Smooth muscle cell (in vitro differentiated cells): Measurements from ENCODE around the gene OR4D10. TPM values are rescaled to one million over a fixed set of nuclear protein-coding genes. Genes with fewer than 3 reads are reported as not detected.
"Not testable (repeated sequence)": the region's sequence is repeated elsewhere in the genome, so short reads cannot be mapped to it uniquely, and the experiment has no call there.

ENCODE experiments used
- DNase-seq: peaks from one replicate; lab custom pipeline; 2025; ENCODE audit not compliant: unreplicated experiment; lab: John Stamatoyannopoulos, UW
- H2AFZ ChIP-seq: fragments of 200-600 bp; sonication (generic); 2 replicates; pipeline ENCODE4 v1.6.0; 2016; ENCODE audit warnings: antibody characterized with exemption, low read depth, mild to moderate bottlenecking
- H3F3A ChIP-seq: fragments of 200-600 bp; sonication (generic); 2 replicates; pipeline ENCODE4 v1.6.0; 2017; ENCODE audit warnings: antibody characterized with exemption, low read depth
- H3K27ac ChIP-seq: fragments of 200-600 bp; sonication (generic); 2 replicates; pipeline ENCODE4 v1.5.1; 2016; ENCODE audit warnings: low read depth, mild to moderate bottlenecking
- H3K27me3 ChIP-seq: fragments of 200-600 bp; sonication (generic); 2 replicates; pipeline ENCODE4 v1.6.1; 2016; ENCODE audit warnings: low read depth, mild to moderate bottlenecking
- H3K36me3 ChIP-seq: fragments of 200-600 bp; sonication (generic); 2 replicates; pipeline ENCODE4 v1.5.1; 2016; ENCODE audit warnings: low read depth
- H3K4me1 ChIP-seq: fragments of 200-600 bp; sonication (generic); 2 replicates; pipeline ENCODE4 v1.5.1; 2016; ENCODE audit warnings: low read depth
- H3K4me2 ChIP-seq: fragments of 200-600 bp; sonication (generic); 2 replicates; pipeline ENCODE4 v1.6.0; 2016; ENCODE audit warnings: mild to moderate bottlenecking
- H3K4me3 ChIP-seq: fragments of 200-600 bp; sonication (generic); 2 replicates; pipeline ENCODE4 v1.5.1; 2016; ENCODE audit warnings: mild to moderate bottlenecking
- H3K79me2 ChIP-seq: fragments of 200-600 bp; sonication (generic); 2 replicates; pipeline ENCODE4 v1.6.0; 2016; ENCODE audit warnings: low read depth, mild to moderate bottlenecking
- H3K9ac ChIP-seq: fragments of 200-600 bp; sonication (generic); 2 replicates; pipeline ENCODE4 v1.6.0; 2016; ENCODE audit warnings: low read depth
- H3K9me3 ChIP-seq: fragments of 200-600 bp; sonication (generic); replicated peaks from 2 replicates; pipeline ENCODE4 v1.5.1; 2016; ENCODE audit warnings: low read depth
- H4K20me1 ChIP-seq: fragments of 200-600 bp; sonication (generic); 2 replicates; pipeline ENCODE4 v1.6.0; 2016; ENCODE audit warnings: low read depth
- CTCF ChIP-seq: fragments of 200-600 bp; sonication (generic); IDR thresholded peaks from 2 replicates; pipeline ENCODE4 v1.5.1; 2017; ENCODE audit warnings: borderline replicate concordance, mild to moderate bottlenecking, antibody characterized with exemption; ENCODE audit not compliant: insufficient read depth, poor library complexity, severe bottlenecking
- WGBS: methylation state at CpG from one replicate; pipeline ENCODE4 v1.1.7; 2016; ENCODE audit warnings: low lambda C conversion rate; 5-methylcytosine and 5-hydroxymethylcytosine counted together
- polyA plus RNA-seq: library from polyadenylated mRNA; unstranded; fragments of >200 nt; fragmentation: Nextera tagmentation; extraction: Ambion mirVana; gene quantifications from 2 replicates; pipeline ENCODE4 v1.2.1, GENCODE V29; 2016
- total RNA-seq: library from RNA; depleted of rRNA; stranded (reverse); fragments of >200 nt; gene quantifications from 2 replicates; pipeline ENCODE4 v1.2.3, GENCODE V29; 2014

OR4D10 gene
- total and polyA plus RNA-seq, 2 experiments from 2014 or later = not detected

GRCh38 chr11:59501931-59502330 is 28.8 kb downstream of the OR4D10 start:
- Histone ChIP-seq H3K9me3 (no peaks in the 10 kb centered on the region), H3K4me1 (no peaks in the 10 kb centered on the region), H3F3A (no peaks in the 10 kb centered on the region), H3K79me2 (no peaks in the 10 kb centered on the region), H4K20me1 (no peaks in the 10 kb centered on the region), H2AFZ (no peak overlapping the region), H3K9ac (no peak overlapping the region), H3K4me3 (no peak overlapping the region), H3K4me2 (no peak overlapping the region), H3K27ac (no peak overlapping the region), H3K27me3 (no peaks in the 10 kb centered on the region), H3K36me3 (no peaks in the 10 kb centered on the region)
- no peak for TF ChIP-seq CTCF
- 50% methylated on average over 1 of the region's 1 CpG for WGBS
- DNase-seq = no peak

DNA sequence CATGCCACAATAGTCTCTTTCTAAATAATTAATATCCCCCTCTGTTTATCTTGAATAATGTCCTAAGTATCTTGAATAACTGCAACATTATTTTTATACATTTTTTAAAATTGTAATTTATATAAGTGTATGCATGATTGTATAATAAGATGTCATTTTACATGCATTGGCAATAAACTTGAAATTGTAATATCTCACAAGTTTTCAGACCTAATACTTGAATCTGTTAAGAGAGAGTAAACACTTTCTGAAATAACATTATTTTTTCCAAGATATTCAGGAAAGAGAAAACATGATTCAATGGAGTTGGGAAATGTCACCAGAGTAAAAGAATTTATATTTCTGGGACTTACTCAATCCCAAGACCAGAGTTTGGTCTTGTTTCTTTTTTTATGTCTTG is 30.2 kb downstream of the OR4D10 start, which contains the start of gene OR4D11:
Gene OR4D11, plus strand, starts transcription at position 301 of the 400 bp plus-strand sequence. Its CDS starts 0 bp downstream, at position 301.
- no peaks in the 10 kb centered on the region for H4K20me1 ChIP-seq
- H3K36me3 ChIP-seq = no peaks in the 10 kb centered on the region
- no peak within 1 kb of the TSS for H3K27ac ChIP-seq
- H3K27me3 ChIP-seq = no peaks in the 10 kb centered on the region
- no peak for TF ChIP-seq CTCF
- H2AFZ ChIP-seq = no peak within 1 kb of the TSS
- no peaks in the 10 kb centered on the region for H3K79me2 ChIP-seq
- H3K9me3 ChIP-seq = no peaks in the 10 kb centered on the region
- H3K4me1 ChIP-seq = no peaks in the 10 kb centered on the region
- H3F3A ChIP-seq = no peaks in the 10 kb centered on the region
- H3K4me3 ChIP-seq = no peak within 1 kb of the TSS
- DNase-seq = no peak
- no peak within 1 kb of the TSS for H3K4me2 ChIP-seq
- no peak within 1 kb of the TSS for H3K9ac ChIP-seq

DNA sequence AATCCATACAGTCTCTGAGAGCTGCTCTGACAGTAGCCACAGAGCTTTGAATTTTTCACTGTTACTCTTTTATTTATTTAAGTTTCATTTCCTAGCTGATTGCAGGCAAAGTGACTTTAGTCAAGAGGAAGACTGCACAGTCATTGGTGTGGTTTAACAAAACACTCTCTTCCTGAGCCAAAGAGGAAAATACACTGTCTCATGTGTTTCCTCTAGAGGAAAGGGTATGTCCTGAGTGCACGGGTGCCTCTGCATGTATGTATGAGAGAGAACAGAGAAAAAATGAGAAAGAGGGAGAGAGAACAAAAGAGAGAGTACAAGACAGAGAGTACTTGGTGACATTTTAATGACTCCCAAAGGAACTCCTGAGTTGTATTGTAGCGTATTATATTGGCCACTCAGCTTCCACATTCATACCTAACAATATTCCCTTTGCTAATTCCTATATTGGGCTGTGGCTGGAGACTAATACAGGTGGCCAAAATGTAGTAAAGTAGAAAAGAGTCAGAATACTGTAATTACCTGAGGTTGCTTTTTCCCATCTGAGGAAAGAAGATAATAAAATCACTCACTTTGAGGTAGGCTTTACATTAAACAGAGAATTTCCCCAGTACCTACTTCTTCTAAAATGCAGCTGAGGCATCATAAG is 38.0 kb downstream of the OR4D10 start, which contains the start of gene OR4D9:
Gene OR4D9, plus strand, starts transcription at position 599 of the 649 bp plus-strand sequence. CDS start 3,374 bp downstream, outside the sequence.
- WGBS = 86% methylated on average over 2 of the region's 2 CpGs
- DNase-seq = no peak
- Histone ChIP-seq H3K9me3 (no peaks in the 10 kb centered on the region), H3K4me2 (no peak within 1 kb of the TSS), H3K27ac (no peak within 1 kb of the TSS), H3K27me3 (peaks cover 5% of the 10 kb centered on the region), H2AFZ (no peak within 1 kb of the TSS), H3F3A (no peaks in the 10 kb centered on the region), H4K20me1 (no peaks in the 10 kb centered on the region), H3K4me3 (no peak within 1 kb of the TSS), H3K9ac (no peak within 1 kb of the TSS), H3K4me1 (no peaks in the 10 kb centered on the region), H3K79me2 (no peaks in the 10 kb centered on the region), H3K36me3 (no peaks in the 10 kb centered on the region)
- TF ChIP-seq CTCF = no peak

DNA sequence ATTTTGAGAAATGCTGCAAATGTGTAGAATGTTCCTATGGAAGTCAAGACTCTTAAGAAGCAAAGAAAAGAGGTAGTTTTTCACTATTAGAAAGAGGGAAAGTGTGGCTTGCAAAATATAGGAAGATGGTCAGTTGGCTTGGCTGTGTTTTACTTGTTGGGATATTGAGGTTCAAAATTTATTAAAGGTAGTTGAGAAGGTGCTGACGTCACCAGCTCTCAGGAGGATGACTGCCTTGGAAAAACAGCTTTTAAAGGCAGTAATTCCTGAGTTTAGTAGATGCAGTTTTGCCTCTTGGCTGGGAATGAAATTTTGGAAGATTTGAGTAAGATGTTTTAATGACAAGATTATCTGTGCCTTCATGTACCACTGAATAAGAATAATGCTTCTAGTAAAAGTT is 38.6 kb downstream of the OR4D10 start:
- 91% methylated on average over 1 of the region's 1 CpG for WGBS
- no peak for TF ChIP-seq CTCF
- Histone ChIP-seq H3K9ac (no peak overlapping the region), H3K79me2 (no peaks in the 10 kb centered on the region), H4K20me1 (no peaks in the 10 kb centered on the region), H3K9me3 (no peaks in the 10 kb centered on the region), H3K4me1 (no peaks in the 10 kb centered on the region), H3K27me3 (peaks cover 5% of the 10 kb centered on the region), H3F3A (no peaks in the 10 kb centered on the region), H3K4me3 (no peak overlapping the region), H3K36me3 (no peaks in the 10 kb centered on the region), H2AFZ (no peak overlapping the region), H3K27ac (no peak overlapping the region), H3K4me2 (no peak overlapping the region)
- no peak for DNase-seq

GRCh38 chr11:59520139-59520538 is 47.0 kb downstream of the OR4D10 start:
- not testable (repeated sequence) for H3K4me3 ChIP-seq, H3K9ac ChIP-seq, DNase-seq, H3K9me3 ChIP-seq, H3K27me3 ChIP-seq, H2AFZ ChIP-seq, H3K36me3 ChIP-seq, H3K4me2 ChIP-seq, H3F3A ChIP-seq, H3K27ac ChIP-seq, H4K20me1 ChIP-seq, H3K79me2 ChIP-seq, H3K4me1 ChIP-seq
- 92% methylated on average over 2 of the region's 2 CpGs for WGBS
